NCI-H446 (cell line): ENCODE measurements around the gene CD244.

Experiments used
- DNase-seq, 2 experiments: peaks; one replicate each; lab custom pipeline; 2025; lab: John Stamatoyannopoulos, UW

CD244 gene

GRCh38 chr1:160846281-160846680 lies 16.4 kb downstream of the CD244 start:
- no peak for DNase-seq

GRCh38 chr1:160844447-160845232 lies 18.0 kb downstream of the CD244 start:
- DNase-seq = no peak

GRCh38 chr1:160841079-160841478 lies 21.6 kb downstream of the CD244 start:
- no peak for DNase-seq

DNA sequence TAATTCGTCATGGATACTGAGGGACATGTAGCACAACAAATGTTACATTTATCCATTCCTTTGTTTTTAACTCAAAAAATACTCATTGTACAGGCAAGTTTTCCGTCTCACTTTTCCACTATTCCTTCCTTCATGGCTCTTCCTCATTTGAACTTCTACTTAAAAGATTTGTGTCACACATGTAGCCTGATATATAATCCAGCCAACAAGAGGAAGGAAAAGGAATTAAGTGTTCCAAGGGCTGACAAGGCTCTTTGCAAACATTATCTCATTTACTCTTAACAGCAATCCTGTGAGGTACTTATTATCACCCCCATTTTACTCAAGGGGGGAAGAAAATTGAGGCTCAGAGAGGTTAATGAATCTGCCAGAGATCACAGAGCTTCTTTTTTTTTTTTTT lies 22.9 kb downstream of the CD244 start:
- DNase-seq = no peak

DNA sequence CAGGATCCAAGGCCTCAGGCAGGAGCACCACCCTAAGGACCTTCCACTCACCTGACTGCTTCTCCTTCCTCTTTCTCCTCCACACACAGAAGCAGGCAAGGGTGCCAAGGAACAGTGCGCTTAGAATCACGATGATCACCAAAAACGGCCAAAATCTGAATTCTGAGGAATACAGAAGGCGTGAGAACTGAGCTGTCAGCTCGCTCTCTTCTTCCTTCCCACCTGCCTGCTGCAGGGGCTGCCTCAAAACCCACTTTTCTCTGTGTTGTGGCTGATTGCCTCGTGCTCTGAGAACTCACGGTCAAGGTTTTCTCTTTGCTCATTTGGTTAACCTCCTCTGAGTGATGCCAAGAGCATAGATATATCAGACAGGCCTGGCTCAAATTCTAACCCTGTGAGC lies 23.8 kb downstream of the CD244 start:
- DNase-seq = no peak

DNA sequence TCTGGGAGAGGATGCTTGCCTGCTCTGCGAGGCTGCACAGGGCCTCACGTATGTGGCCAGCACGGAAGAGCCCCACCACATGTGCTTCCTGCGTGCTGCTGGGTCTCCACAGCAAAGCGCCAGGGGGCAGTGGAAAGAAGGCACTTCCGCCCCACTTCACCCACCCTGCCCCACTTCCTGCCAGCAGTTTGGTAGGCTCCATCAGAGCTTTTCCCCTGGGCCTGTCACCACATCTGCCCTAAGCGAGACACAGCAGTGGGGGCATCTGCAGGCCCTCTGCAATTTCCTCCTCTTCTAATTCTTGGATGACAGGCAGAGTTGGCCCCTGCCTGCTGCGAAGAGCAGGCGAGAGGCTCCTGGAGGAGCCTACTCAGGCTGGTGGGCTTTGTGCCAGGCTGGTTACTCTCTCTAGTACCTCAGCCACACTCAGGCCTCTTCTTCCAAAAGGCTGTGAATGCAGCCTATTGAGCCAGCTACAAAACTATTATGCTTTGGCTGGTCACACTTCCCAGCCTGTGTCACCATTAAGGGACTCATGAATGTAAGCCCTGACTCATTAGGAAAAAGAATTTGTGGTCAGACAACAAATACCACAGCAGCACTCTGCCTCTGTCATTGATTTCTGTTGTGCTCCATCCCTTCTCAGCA lies 25.0 kb downstream of the CD244 start:
- DNase-seq = no peak

- no peak for DNase-seq
Measured at GRCh38 chr1:160836981-160837557, 25.6 kb downstream of the CD244 start.

- DNase-seq = no peak
Measured at GRCh38 chr1:160836561-160836960, 26.1 kb downstream of the CD244 start.

DNA sequence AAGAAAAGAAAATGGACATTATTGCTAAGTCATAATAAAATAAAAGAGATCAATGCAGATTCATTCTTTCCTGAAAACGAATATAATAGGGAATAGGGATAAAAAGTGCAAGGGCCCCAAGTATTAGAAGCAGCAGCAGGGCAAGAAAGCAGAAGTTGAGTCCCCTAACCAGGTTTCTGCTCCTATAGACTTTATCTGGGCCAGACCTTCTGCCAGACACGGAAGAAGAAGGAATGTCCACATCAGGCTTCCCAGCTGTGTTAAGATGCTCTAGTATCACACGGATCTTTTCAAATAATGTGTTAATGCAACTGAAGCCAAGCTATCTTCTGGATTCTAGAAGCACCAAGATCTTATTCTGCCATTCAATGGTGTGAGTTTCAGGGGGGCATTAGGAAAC lies 26.9 kb downstream of the CD244 start:
- no peak for DNase-seq

GRCh38 chr1:160834945-160835565 lies 27.6 kb downstream of the CD244 start:
- DNase-seq = peak; percentile 32 to 49

DNA sequence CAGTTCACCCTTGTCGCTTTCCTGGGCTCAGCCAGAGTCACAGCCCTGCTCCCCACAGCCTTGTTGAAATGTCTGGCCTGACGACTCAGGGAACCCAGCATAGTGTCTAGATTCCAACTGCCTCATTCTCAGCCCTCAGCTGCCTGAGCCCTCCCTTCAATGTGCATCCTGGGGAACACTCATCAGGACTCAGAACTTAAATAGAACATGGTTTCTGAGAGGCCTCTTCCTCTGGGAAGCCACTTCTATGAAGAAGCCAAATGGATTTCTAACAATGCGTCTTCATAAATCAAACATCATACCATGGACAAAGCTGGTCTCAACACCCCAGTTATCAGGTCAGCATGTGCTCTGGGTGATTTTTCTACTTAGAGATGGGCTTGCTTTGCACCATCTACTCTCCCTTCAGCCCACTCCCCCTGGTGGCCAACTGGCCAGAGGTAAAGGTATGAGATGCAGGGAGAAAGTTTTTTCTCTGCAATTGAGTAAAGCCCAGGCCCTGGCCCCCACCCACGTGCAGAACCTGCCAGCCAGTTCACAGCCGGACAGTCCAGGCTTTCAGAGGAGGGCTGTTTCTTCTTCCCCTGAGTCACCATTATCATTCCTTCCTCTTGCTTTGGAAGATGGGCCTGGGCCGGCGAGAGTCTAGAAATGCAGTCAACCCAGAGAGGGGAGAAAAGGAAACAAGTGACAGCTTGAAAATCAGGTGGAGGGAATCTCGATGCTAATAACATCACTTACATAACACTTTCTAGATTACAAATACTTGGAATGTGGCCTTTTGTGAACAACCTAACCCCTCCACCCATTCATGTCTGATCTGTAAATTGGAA lies 32.1 kb downstream of the CD244 start:
- DNase-seq = peak in 1 of 2 experiments; percentile 10

- DNase-seq = no peak
Measured at GRCh38 chr1:160829766-160830165, 32.9 kb downstream of the CD244 start.

- DNase-seq = no peak
Measured at GRCh38 chr1:160827418-160827817, 35.3 kb downstream of the CD244 start.

GRCh38 chr1:160826546-160826945 lies 36.1 kb downstream of the CD244 start:
- no peak for DNase-seq

GRCh38 chr1:160823296-160823695 lies 39.4 kb downstream of the CD244 start:
- DNase-seq = no peak

DNA sequence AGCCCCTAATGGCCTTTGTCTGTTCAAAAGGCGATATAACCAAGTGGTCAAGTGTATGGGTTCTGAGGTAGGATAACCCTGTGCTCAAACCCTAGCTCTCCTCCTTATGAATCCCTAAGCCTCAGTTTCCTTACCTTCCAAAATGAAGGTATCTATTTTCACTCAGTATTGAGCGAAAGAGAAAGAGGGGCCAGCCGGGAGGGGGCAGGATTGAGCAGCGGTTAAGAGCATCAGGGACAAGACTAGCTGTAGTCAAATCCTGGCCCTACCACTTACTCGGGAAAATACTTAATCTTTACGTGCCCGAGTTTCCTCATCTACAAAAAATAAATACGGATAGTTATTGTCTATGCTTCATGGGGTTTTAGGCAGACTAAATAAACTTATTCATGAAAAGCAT lies 41.1 kb downstream of the CD244 start:
- no peak for DNase-seq

- DNase-seq = no peak
Measured at GRCh38 chr1:160819186-160819585, 43.5 kb downstream of the CD244 start.

- no peak for DNase-seq
Measured at GRCh38 chr1:160818207-160818937, 44.3 kb downstream of the CD244 start.

- DNase-seq = no peak
Measured at GRCh38 chr1:160814856-160815255, 47.8 kb downstream of the CD244 start.

DNA sequence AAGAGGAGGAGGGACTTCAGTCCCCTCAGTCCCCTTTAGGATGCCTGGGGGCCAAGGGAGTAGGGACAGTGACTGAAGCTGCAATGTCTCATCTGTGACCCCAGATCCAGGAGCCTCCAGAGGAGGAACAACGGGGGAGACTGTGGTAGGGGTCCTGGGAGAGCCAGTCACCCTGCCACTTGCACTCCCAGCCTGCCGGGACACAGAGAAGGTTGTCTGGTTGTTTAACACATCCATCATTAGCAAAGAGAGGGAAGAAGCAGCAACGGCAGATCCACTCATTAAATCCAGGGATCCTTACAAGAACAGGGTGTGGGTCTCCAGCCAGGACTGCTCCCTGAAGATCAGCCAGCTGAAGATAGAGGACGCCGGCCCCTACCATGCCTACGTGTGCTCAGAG lies 48.4 kb downstream of the CD244 start:
- DNase-seq = no peak

GRCh38 chr1:160813215-160813614 lies 49.5 kb downstream of the CD244 start:
- no peak for DNase-seq
